GM18861 (cell line): ENCODE results near the gene SMG6.
A peak's percentile ranks its signal among the peaks of the same experiment; 100 is the strongest.
"Not testable (repeated sequence)": the region's sequence is repeated elsewhere in the genome, so short reads cannot be mapped to it uniquely, and the experiment has no call there.

Source experiments
- ATAC-seq: cut with Tn5 transposase; IDR thresholded peaks from one replicate; pipeline ENCODE4 v1.9.1; 2021; ENCODE audit not compliant: unreplicated experiment

SMG6 gene

DNA sequence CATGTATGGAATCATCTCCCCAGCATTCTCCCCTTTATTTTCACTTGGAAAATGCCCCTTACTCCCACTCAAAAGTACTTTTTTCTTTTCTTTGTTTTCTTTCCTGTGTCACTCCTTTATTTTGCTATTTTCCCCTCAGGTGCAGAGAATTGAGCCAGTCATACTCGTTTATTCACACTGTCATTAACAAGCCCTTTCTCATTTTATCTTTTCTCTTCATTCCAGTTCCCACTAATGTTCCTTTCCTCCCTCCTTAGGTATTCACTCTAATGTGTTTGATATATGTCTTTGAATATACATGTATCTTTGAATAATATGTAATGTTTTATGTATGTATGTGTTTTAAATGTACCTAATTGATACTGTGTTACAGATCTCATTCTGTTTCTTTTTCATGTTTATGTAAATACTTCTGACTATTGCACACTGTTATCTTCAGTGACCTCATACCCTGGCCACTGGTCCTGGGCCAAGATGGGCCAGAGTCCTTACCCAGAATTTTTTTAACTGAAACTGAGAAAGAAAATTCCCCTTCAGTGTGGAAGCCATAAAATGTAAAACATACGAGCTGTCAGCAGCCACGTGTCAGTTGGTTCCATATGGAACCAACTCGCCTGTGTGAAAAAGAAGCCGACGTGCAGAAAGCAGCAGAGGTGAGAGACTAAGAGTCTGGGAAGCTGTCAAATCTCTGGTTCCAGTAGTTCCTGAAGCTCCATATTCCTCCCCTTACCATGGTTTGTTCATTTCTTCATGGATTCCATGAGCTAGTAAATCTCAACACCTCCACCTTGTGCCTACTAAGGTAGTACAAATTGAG lies 6.0 kb upstream of the SMG6 start:
- no peak for ATAC-seq

- ATAC-seq: no peak
These were observed 1.3 kb upstream of the SMG6 start for GRCh38 chr17:2304931-2305330.

DNA sequence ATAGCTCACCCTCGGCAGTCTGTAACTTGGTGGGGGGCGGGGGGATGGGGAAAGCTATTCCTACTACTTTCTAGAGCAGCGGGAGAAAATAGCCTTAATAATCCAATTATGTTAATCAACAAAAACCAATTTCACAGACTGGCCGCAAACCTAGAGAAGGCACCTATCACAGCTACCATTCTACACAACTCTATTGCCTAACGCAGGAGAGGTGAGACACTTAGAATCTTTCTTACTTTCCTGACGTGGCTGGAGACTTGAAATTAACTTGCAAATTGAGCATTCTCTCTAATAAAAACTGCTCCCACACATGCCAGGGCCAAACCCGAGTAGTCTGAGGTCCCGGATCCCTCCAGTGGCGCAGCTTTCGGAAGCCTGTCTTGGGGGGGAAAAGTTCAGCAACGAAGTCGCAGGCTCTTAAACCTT lies 794 bp downstream of the SMG6 start:
- peak; percentile 3 for ATAC-seq

- no peak for ATAC-seq
These were observed 3.8 kb downstream of the SMG6 start for GRCh38 chr17:2299756-2300155.

DNA sequence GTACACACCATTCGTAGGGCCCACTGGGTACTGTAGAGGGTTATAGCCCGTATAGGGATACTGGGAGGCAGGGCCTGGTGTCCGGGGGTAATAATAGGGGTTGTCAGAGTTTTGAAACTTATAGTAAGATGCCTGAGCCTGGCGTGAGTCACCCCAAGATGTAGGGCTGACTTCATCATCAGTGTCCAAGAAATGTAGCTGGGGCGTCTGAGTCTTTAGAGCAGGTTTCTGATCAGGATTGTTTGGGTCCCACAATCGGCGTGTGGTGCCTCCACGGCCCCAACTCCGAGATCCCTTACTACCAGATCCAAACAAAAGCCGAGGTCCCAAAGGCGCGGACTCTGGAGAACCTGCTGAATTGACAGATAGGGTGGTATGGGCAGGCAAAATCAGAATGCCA lies 4.4 kb downstream of the SMG6 start:
- ATAC-seq: no peak

DNA sequence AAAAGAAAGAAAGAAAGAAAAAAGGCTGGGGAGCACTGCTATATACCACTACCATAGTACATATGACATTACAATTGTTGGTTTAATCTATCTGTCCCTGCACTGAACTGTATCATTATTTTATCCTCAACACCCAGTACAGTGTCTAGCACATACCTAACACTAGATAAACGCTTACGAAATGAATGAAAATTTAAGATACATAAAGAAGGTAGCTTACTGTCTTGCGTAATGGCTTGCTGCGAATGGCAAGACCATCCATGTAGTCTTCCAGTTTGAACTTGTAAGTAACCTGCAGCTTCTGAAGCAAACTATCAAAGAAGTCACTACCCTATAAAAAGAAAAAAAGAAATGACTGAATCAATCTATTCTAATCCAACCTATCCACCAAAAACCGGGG lies 6.6 kb downstream of the SMG6 start:
- ATAC-seq: no peak

DNA sequence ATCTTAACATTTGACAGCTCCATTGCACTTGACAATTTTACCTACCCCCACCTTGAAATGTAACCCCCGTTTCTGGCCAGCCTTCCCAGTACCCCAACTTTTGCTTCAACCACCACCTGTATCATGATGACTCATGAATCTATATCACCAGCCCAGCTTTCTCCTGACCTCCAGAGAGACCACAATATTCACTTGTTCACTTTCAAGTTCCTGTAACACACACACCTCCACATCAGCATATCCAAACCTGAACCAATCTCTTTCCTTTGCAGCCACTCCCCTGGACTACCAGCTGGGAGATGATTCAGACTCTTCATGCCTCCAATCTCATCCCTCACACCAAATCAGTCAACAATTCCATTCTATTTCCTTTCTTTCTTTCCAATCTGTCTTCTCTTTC lies 8.0 kb downstream of the SMG6 start:
- ATAC-seq: no peak

GRCh38 chr17:2292100-2292499 lies 11.5 kb downstream of the SMG6 start:
- ATAC-seq: no peak

DNA sequence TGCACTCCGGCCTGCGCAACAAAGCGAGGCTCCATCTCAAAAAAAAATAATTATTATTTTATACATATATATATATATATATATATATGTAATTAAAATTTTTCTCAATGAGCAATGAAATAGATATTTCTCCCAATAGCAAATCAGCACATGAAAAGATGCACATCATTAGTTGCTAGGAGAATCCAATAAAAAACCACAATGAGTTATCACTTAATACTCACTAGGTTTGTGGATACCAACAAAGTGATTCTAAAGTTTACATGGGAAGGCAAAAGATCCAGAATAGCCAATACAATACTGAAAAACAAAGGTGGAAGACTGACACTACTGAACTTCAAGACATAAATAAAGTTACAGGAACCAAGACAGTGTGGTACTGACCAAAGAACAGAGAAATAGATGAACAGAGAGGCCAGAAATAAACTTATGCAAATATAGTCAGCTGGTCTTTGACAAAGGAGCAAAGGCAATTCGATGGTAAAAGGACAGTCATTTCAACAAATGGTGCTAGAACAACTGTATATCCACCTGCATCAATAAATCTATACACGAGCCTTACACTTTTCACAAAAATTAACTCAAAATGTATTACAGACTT lies 13.6 kb downstream of the SMG6 start:
- ATAC-seq: no peak

DNA sequence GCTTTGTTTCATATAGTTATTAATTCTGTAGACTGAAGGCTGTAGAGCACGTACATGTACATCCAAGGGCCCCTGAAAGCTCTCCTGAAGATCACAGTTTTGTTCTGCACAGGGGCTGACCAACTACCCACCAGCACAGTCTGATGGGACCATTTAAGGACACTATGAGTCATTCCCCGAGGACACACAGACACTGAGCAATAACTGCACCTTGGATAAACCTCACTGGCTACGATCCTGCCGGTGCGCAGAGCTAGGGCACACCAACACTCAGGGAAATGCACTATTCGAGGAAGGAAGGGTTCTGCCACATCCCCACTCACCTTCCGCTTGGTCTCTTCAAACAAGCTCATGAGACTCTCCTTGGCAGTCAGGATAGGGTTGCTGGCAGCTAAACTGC lies 20.3 kb downstream of the SMG6 start:
- ATAC-seq: no peak

DNA sequence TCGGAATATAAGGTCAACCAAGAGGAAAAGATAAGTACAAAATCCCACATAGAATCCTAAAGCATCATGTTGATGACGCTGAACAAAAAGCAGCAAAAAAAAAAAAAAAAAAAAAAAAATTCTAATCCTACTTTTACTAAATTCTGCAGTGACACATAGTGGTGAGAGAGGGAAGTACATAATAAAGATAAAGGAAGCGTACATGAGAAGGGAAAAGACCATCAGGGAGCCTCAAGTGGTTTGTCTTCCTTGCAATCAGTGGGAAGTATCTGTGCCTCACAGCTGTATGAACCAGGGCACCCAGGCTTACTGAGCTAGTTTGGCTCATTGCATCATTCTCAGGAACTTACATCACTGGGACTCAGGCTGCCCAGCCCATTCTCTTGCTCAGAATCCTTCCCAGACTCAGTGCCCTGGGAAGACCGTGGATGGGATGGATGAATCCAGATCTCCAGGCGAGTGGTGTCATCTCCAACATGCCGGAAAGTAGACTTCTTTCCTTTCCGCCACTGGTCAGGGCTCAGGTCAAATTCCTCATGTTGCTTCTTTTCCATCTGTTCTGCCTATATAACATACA lies 21.2 kb downstream of the SMG6 start:
- ATAC-seq: no peak

- ATAC-seq: no peak
These were observed 23.9 kb downstream of the SMG6 start for GRCh38 chr17:2279707-2280106.

DNA sequence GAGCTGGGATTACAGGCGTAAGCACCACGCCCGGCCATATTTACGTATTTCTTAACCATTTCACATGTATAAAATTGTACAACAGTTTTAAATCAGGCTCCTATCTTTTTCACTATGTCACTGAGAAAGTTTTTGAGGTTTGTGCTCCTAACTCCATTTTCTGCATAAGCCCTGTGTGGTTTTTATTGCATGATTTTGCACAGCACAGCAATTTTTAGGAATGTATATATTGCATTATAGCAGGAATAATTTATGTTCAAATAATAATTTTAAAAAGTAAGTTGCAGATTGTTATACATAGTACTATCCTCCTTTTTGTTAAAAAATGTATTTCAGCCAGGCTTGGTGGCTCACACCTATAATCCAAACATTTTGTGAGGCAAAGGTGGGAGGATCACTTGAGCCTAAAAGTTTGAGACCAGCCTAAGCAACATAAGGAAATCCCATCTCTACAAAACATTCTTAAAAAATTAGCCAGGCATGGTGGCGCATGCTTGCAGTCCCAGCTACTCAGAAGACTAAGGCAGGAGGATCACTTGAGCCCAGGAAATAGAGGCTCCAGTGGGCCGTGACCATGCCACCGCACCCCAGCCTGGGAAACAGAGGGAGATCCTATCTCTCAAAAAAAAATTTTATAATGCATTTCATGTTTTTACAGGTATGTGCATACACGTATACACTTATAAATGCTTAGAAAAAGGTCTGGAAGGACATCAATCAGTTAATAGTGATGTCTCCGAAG lies 26.0 kb downstream of the SMG6 start:
- ATAC-seq: no peak

DNA sequence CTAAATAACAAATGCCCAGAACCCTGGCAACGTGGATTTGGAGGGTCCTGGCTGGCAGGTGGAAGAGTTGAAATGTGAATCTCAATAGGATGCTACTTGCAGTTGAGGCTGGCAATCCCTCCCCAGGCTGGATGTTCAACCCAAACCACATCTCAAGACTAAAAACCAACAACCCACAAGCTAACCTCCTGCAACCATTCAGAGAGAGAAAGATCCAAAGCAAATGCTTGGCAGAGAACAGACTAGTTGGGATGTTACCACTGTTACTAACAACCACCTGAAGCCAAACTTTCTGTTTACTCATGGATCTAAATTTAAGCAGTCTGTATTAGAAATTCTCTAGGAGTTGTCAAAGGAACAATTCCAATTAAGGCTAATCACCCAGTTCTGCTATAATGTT lies 27.9 kb downstream of the SMG6 start:
- no peak for ATAC-seq

GRCh38 chr17:2274414-2274813 lies 29.2 kb downstream of the SMG6 start:
- ATAC-seq: no peak

DNA sequence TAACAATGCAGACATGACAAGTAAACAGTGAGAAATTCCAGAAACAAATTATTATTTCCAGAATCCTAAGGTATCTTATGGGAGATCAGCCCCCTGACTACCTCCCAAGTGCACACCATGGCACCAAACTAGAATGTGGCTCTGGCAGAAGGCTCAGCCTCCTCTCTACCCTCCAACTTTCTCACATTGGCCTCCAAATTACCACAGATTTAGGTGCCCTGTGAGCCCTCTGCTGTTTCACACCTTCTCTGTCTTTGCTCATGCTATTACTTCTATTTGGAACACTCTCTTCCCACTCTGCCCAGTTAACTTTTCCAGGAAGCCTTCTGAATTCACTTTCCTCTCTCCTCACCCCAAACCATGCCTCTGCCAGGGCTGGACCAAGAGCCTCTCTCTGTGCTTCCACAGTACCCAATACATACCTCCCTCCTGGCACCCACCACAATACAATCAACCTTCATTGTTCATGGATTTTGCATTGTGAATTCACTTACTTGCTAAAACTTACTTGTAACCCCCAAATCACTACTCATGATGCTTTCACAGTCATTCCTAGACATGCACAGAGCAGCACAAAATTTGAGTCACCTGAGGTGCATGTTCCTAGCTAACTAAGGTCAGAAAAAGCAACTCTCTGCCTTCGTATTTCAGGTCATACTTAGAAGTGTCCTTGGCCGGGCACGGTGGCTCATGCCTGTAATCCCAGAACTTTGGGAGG lies 31.4 kb downstream of the SMG6 start:
- no peak for ATAC-seq

GRCh38 chr17:2267354-2267753 lies 36.2 kb downstream of the SMG6 start:
- ATAC-seq: no peak

- no peak for ATAC-seq
These were observed 36.7 kb downstream of the SMG6 start for GRCh38 chr17:2266865-2267228.

- peak; percentile 71 for ATAC-seq
These were observed 37.3 kb downstream of the SMG6 start for GRCh38 chr17:2266045-2266864.

DNA sequence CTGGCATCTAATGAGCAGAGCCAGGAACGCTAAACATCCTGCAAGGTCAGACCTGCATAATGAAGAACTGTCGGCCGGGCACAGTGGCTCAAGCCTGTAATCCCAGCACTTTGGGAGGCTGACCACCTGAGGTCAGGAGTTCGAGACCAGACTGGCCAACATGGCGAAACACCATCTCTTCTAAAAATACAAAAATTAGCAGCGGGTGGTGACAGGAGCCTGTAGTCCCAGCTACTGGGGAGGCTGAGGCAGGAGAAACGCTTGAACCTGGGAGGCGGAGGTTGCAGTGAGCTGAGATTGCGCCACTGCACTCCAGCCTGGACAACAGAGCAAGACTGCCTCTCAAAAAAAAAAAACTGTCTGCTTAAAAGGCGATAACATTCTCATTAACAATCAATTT lies 38.4 kb downstream of the SMG6 start:
- ATAC-seq: not testable (repeated sequence)
